ENCODE results near the gene UGT1A6. TPM values are rescaled to one million over a fixed set of nuclear protein-coding genes. Genes with fewer than 3 reads are reported as not detected.
A peak's percentile ranks its signal among the peaks of the same experiment; 100 is the strongest.

UGT1A6 gene
- total RNA-seq, 1 donor from 2014 or later, result not detected

DNA sequence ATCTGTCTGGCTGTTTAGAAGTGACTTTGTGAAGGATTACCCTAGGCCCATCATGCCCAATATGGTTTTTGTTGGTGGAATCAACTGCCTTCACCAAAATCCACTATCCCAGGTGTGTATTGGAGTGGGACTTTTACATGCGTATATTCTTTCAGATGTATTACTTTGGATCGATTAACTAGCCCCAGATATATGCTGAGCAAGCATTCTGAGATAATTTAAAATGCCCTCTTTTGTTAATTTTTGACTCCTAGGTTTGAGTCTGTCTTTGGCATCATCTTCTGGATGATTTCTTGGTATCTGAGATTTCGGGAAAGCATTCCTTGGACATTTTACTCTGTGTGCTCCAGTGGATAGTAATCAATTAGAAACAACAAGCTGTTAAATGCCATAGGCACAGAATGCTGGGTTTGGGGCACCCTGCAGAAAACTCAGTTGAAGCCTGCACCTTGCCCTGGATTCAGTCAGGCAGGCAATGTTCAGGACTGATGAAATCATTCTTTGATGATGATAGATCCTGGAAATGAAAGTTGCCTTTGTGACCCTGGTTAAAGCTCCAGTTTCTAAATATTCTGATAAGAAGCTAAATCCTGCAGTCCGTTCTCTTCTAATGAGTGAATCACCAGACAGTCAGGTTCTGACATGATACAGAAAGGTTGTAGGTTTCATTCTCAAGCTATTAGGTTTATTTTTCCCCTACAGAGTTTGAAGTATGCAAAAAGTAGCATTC is 68.5 kb downstream of the UGT1A6 start:
- H3K9me3 Mint-ChIP-seq, result no peaks in the 10 kb centered on the region
- H3K27ac Mint-ChIP-seq (ENCODE audit: unreplicated experiment), result no peak overlapping the region
- H3K4me1 Mint-ChIP-seq, result no peaks in the 10 kb centered on the region
- no peaks in the 10 kb centered on the region for H3K27me3 Mint-ChIP-seq (ENCODE audit: low read depth)
- no peaks in the 10 kb centered on the region for H3K36me3 Mint-ChIP-seq (ENCODE audit: low read depth)
- H3K4me3 Mint-ChIP-seq, result no peak overlapping the region
- TF ChIP-seq, protein P1, sequence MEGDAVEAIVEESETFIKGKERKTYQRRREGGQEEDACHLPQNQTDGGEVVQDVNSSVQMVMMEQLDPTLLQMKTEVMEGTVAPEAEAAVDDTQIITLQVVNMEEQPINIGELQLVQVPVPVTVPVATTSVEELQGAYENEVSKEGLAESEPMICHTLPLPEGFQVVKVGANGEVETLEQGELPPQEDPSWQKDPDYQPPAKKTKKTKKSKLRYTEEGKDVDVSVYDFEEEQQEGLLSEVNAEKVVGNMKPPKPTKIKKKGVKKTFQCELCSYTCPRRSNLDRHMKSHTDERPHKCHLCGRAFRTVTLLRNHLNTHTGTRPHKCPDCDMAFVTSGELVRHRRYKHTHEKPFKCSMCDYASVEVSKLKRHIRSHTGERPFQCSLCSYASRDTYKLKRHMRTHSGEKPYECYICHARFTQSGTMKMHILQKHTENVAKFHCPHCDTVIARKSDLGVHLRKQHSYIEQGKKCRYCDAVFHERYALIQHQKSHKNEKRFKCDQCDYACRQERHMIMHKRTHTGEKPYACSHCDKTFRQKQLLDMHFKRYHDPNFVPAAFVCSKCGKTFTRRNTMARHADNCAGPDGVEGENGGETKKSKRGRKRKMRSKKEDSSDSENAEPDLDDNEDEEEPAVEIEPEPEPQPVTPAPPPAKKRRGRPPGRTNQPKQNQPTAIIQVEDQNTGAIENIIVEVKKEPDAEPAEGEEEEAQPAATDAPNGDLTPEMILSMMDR (conservative IDR thresholded peaks at IDR 0.05), result no peak
- DNase-seq (ENCODE audit: low read depth, low spot score), result no peak

DNA sequence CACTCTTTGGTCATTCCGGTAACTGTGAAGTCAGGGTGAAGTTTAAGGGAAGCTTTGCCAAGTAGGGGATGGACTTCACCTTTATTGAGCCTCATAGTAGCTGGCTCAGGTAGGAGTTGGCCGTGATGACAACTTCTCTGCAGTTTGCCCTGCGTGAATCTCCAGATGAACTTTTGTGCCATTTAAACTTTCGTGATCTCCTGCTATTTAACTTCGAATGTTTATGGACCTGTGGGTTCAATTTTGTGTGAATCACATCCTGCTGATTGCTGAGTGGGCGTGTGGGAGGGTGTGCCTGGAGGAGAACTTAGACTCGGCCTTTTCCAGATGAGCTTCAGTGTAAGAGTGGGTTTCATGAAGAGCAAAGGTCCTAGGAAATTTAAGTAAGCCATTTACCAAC is 71.6 kb downstream of the UGT1A6 start:
- Mint-ChIP-seq H3K27ac (ENCODE audit: unreplicated experiment) (no peak overlapping the region), H3K27me3 (ENCODE audit: low read depth) (no peaks in the 10 kb centered on the region), H3K4me3 (no peak overlapping the region), H3K4me1 (peaks cover 11% of the 10 kb centered on the region), H3K9me3 (peaks cover 3% of the 10 kb centered on the region), H3K36me3 (ENCODE audit: low read depth) (peaks cover 1% of the 10 kb centered on the region)
- TF ChIP-seq, protein P1 (conservative IDR thresholded peaks at IDR 0.05), result no peak
- no peak for DNase-seq (ENCODE audit: low read depth, low spot score)

DNA sequence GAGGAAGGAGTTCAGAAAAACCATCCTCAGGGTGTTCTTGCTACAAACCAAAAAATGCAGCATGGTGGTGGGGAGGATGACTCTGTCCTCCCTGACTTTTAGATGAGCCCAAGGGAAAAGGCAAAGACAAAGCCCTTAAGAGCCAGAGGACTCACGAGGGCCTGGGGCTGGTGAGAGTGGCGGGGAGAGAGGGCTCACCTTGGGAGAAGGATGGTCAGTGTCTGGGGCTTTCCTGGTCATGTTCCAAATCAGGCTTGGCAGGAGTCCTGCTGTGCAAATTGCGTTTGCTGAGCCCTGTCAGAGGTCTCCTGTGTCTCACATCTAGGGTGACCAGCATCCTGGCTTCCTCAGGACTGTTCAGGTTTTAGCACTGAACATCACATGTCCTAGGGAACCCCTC is 72.1 kb downstream of the UGT1A6 start:
- TF ChIP-seq, protein P1 (conservative IDR thresholded peaks at IDR 0.05), result no peak
- no peak overlapping the region for H3K4me3 Mint-ChIP-seq
- H3K9me3 Mint-ChIP-seq, result peaks cover 5% of the 10 kb centered on the region
- no peak overlapping the region for H3K27ac Mint-ChIP-seq (ENCODE audit: unreplicated experiment)
- DNase-seq (ENCODE audit: low read depth, low spot score), result no peak
- no peaks in the 10 kb centered on the region for H3K27me3 Mint-ChIP-seq (ENCODE audit: low read depth)
- H3K4me1 Mint-ChIP-seq, result peaks cover 11% of the 10 kb centered on the region
- peaks cover 2% of the 10 kb centered on the region for H3K36me3 Mint-ChIP-seq (ENCODE audit: low read depth)

DNA sequence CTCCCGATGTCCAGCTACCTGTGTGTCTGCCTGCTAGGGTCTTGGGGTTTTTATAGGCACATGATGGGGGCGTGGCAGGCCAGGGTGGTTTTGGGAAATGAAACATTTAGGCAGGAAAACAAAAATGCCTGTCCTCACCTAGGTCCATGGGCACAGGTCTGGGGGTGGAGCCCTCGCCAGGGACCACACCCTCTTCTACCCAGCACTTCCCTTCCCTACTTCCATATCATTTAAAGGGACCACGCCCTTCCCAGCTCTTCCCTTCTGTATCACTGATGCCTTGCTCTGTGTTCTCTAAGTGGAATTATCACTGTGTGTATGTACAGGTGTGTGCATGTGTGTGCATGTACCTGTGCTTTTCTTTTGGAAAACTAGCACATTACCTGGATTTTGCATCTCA is 73.7 kb downstream of the UGT1A6 start:
- H3K36me3 Mint-ChIP-seq (ENCODE audit: low read depth), result peaks cover 2% of the 10 kb centered on the region
- H3K4me1 Mint-ChIP-seq, result peaks cover 11% of the 10 kb centered on the region
- TF ChIP-seq, protein P1 (conservative IDR thresholded peaks at IDR 0.05), result no peak
- DNase-seq (ENCODE audit: low read depth, low spot score), result no peak
- H3K4me3 Mint-ChIP-seq, result no peak overlapping the region
- peaks cover 5% of the 10 kb centered on the region for H3K9me3 Mint-ChIP-seq
- no peak overlapping the region for H3K27ac Mint-ChIP-seq (ENCODE audit: unreplicated experiment)
- no peaks in the 10 kb centered on the region for H3K27me3 Mint-ChIP-seq (ENCODE audit: low read depth)

DNA sequence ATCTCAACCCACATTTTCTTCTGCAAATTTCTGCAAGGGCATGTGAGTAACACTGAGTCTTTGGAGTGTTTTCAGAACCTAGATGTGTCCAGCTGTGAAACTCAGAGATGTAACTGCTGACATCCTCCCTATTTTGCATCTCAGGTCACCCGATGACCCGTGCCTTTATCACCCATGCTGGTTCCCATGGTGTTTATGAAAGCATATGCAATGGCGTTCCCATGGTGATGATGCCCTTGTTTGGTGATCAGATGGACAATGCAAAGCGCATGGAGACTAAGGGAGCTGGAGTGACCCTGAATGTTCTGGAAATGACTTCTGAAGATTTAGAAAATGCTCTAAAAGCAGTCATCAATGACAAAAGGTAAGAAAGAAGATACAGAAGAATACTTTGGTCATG is 75.4 kb downstream of the UGT1A6 start:
- H3K27me3 Mint-ChIP-seq (ENCODE audit: low read depth), result no peaks in the 10 kb centered on the region
- TF ChIP-seq, protein P1 (conservative IDR thresholded peaks at IDR 0.05), result no peak
- H3K9me3 Mint-ChIP-seq, result peaks cover 5% of the 10 kb centered on the region
- peak overlapping the region; percentile 11 for H3K4me3 Mint-ChIP-seq
- peak; percentile 40 for DNase-seq (ENCODE audit: low read depth, low spot score)
- H3K36me3 Mint-ChIP-seq (ENCODE audit: low read depth), result peaks cover 2% of the 10 kb centered on the region
- peak overlapping the region; percentile 93 for H3K27ac Mint-ChIP-seq (ENCODE audit: unreplicated experiment)
- H3K4me1 Mint-ChIP-seq, result peaks cover 16% of the 10 kb centered on the region

Data from neural crest cell (in vitro differentiated cells).